Activated effector memory CD4-positive, alpha-beta T cell treated with anti-CD3 and anti-CD28 coated beads, Interleukin-2, amount 50 U/mL, for 16 hours (primary cell): Measurements from ENCODE around the gene ZC3H7A.

Experiments used
- DNase-seq: peaks from one replicate; pipeline ENCODE4 v3.0.0-alpha.2; 2020

Gene ZC3H7A

GRCh38 chr16:11799509-11800381, 2.7 kb upstream of the ZC3H7A start:
- DNase-seq: peak; percentile 75

- DNase-seq: no peak
Observed at GRCh38 chr16:11799017-11799381, 1.9 kb upstream of the ZC3H7A start.

- peak; percentile 70 for DNase-seq
Observed at GRCh38 chr16:11797957-11798299, 870 bp upstream of the ZC3H7A start.

- peak; percentile 81 for DNase-seq
Observed at GRCh38 chr16:11796227-11797165, 562 bp downstream of the ZC3H7A start.

- DNase-seq: no peak
Observed at GRCh38 chr16:11795887-11796226, 1.2 kb downstream of the ZC3H7A start.

- no peak for DNase-seq
Observed at GRCh38 chr16:11794996-11795886, 1.8 kb downstream of the ZC3H7A start.

GRCh38 chr16:11794447-11794846, 2.6 kb downstream of the ZC3H7A start:
- no peak for DNase-seq

- peak; percentile 68 for DNase-seq
Observed at GRCh38 chr16:11793840-11794239, 3.2 kb downstream of the ZC3H7A start.

- DNase-seq: peak; percentile 64
Observed at GRCh38 chr16:11792410-11793241, 4.4 kb downstream of the ZC3H7A start.

- peak; percentile 50 for DNase-seq
Observed at GRCh38 chr16:11791144-11791828, 5.8 kb downstream of the ZC3H7A start.

- peak; percentile 34 for DNase-seq
Observed at GRCh38 chr16:11788914-11789313, 8.1 kb downstream of the ZC3H7A start.

GRCh38 chr16:11784980-11785599, 12.0 kb downstream of the ZC3H7A start:
- peak; percentile 53 for DNase-seq

GRCh38 chr16:11784381-11784780, 12.7 kb downstream of the ZC3H7A start:
- DNase-seq: peak; percentile 54

- DNase-seq: no peak
Observed at GRCh38 chr16:11784038-11784369, 13.1 kb downstream of the ZC3H7A start.

GRCh38 chr16:11783319-11784037, 13.6 kb downstream of the ZC3H7A start:
- DNase-seq: peak; percentile 72

- DNase-seq: no peak
Observed at GRCh38 chr16:11781773-11782172, 15.3 kb downstream of the ZC3H7A start.

GRCh38 chr16:11780991-11781680, 15.9 kb downstream of the ZC3H7A start:
- DNase-seq: no peak

GRCh38 chr16:11779074-11779473, 18.0 kb downstream of the ZC3H7A start:
- DNase-seq: no peak

GRCh38 chr16:11774065-11774626, 22.9 kb downstream of the ZC3H7A start:
- DNase-seq: no peak
